AG09319 (cell line): Measurements from ENCODE around the gene IFITM1.
"Not testable (repeated sequence)": the region's sequence is repeated elsewhere in the genome, so short reads cannot be mapped to it uniquely, and the experiment has no call there.

Source experiments
- DNase-seq: peaks from one replicate; pipeline ENCODE4 v3.0.0-alpha.2; 2010; ENCODE audit warnings: low read depth; ENCODE audit errors: extremely low read depth
- TF ChIP-seq, protein P1 (sequence below): IDR thresholded peaks from 2 replicates; pipeline ENCODE4 v1.5.1; 2011; ENCODE audit warnings: low read depth, mild to moderate bottlenecking, inconsistent platforms, low read length, moderate library complexity

The IFITM1 gene

DNA sequence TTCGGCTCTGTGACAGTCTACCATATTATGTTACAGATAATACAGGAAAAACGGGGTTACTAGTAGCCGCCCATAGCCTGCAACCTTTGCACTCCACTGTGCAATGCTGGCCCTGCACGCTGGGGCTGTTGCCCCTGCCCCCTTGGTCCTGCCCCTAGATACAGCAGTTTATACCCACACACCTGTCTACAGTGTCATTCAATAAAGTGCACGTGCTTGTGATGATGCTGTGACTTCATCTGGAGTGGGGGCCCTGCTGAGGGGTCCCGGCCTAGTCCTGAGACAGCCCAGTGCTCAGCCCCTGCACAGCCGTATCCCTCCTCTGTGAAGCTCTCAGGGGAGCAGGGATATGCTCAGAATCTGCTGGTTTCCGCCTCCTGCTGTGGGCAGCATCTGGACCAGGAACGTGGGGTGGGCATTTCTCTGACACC is 1.2 kb downstream of the IFITM1 start:
- no peak for DNase-seq
- TF ChIP-seq, protein P1, sequence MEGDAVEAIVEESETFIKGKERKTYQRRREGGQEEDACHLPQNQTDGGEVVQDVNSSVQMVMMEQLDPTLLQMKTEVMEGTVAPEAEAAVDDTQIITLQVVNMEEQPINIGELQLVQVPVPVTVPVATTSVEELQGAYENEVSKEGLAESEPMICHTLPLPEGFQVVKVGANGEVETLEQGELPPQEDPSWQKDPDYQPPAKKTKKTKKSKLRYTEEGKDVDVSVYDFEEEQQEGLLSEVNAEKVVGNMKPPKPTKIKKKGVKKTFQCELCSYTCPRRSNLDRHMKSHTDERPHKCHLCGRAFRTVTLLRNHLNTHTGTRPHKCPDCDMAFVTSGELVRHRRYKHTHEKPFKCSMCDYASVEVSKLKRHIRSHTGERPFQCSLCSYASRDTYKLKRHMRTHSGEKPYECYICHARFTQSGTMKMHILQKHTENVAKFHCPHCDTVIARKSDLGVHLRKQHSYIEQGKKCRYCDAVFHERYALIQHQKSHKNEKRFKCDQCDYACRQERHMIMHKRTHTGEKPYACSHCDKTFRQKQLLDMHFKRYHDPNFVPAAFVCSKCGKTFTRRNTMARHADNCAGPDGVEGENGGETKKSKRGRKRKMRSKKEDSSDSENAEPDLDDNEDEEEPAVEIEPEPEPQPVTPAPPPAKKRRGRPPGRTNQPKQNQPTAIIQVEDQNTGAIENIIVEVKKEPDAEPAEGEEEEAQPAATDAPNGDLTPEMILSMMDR = no peak

DNA sequence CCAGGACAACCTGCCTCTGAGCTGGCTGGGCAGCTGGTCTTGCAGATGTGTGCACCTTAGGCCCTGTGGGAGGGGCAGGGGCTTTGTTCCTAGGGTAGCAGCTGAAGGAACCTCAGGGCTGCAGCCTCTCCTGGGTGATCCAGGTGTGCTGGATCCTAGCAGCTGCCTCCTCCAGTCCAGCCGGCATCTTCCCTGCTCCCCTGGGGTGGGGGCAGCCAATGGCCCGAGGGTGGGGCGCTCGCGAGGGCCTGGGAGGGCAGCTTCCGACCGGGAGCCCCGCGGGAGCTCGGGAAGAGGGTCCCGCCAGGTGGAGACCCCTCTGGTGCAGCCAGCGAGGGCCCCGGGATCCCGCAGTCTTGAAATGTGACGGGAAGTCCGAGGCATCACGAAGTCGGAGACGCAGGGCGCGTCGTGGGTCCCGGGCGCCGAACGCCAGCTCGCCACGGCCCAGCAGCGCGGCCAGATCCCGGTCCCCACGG is 1.7 kb downstream of the IFITM1 start:
- TF ChIP-seq, protein P1 = no peak
- DNase-seq = no peak

DNA sequence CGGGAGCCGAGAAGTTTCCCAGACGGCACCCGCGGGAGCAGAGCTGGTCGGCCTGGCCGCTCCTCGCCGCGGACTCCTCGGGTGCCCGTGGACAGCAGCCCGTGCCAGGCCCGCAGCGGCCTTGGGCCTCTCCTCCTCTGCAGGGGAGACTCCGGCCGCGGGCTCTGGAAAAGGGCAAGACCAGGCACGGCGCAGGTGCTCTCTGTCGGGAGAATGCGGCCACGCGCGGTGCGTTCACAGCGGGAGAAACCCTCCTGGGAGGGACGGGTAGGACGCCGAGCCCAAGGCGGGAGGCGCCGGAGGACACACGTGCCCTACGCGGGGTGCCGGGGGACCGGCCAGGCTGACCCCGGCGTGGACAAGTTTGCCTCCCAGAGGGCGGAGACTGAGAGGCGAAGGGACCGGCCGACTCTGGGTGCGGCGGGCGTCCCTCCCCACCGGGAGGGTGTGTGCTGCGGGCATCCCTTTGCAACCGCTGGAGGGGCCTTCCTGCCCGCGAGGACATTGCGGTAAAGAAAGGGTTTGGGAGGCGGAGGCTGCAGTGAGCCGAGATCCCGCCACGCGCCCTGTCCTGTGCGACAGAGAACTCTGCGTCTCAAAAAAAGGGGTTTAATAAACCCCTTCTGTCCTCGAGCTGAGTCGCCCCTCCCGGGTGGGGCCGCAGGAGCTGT is 2.3 kb downstream of the IFITM1 start:
- no peak for DNase-seq

DNA sequence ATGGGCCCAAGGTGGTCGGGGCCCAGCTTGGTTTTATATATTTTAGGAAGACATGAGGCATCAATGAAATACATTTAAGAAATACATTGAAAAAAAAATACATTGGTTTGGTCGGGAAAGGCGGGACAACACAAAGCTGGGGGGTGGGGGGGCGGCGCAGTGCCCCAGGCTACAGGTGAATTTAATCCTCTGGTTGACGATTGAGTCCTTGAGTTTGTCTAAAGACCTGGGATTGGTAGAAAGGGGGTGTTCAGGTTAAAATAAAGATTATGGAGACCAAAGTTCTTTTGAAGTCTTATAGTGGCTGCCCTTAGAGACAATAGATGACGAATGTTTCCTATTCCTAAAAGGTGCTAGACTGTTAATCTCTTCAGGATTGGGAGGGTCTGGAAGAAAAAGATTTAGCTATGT is 3.1 kb downstream of the IFITM1 start:
- TF ChIP-seq, protein P1 = no peak
- no peak for DNase-seq

More for the DNA sequence above, 2.3 kb downstream of the IFITM1 start:
- TF ChIP-seq, protein P1 = no peak

DNA sequence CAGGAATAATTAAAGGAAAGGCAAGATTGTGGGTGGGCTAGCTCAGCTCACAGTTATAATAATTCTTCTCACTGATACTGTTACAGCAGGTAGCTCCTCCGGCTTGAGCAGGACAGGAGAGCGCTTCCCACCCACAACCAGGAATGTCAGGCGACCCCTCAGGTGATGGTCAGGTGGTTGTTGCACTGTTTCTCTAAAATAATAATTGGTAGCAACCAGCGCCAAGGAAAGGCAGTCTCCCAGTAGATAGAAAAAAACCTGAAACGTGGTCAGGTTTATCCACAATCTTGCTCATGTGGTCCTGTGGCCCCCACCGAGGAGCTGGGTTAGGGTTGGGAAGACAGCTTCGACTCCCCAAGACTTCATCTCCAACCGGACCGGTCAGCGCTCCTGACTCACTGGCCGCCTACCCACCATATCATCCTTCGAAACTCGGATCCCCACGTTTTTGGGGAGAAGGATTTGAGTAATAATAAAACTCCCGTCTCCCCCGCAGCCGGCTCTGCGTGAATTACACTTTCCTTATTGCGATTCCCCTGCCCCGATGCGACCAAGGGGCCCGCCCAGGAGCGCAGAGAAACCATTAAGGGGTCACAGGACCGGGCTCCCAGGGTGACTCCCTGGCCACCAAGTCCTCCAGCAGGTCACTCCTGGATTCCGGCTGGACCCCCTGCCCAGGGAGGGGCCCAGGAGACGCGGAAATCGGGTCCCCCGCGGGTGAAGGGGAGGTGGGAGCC is 4.0 kb downstream of the IFITM1 start:
- not testable (repeated sequence) for DNase-seq

DNA sequence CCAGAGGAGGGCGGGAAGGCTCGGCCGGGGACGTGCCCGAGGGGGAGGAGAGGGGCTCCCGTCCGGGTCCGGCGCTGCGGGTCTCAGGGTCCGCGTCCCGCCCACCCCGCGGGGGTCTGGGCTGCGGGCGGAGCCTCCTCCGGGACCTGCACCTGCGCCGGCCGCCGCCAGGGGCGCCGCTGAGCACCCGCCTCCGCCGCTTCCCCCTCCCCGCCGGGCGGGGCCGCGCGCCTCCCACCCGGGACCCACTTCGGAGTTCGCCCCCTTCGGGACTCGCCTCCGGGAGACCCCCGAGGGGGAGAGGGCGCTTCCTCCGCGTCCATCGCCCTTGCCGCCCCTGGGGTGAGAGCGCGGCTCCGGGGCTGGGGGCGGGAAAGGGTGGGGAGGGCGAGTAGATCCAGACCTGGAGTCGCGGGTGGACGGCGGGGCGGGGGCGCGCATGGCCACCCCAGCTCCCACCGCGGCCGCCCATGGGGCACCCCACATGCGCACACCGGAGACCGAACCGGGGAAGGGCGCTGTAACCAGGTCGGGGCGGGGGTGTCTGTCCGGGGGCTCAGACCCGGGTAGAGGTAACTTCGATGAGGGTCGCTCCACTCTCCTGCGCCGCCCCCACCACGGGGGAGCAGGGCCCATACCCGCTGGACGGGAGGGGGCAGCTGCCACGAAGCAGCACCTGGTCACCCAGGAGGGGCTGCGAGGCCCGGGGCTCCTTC is 4.7 kb downstream of the IFITM1 start:
- DNase-seq = not testable (repeated sequence)

DNA sequence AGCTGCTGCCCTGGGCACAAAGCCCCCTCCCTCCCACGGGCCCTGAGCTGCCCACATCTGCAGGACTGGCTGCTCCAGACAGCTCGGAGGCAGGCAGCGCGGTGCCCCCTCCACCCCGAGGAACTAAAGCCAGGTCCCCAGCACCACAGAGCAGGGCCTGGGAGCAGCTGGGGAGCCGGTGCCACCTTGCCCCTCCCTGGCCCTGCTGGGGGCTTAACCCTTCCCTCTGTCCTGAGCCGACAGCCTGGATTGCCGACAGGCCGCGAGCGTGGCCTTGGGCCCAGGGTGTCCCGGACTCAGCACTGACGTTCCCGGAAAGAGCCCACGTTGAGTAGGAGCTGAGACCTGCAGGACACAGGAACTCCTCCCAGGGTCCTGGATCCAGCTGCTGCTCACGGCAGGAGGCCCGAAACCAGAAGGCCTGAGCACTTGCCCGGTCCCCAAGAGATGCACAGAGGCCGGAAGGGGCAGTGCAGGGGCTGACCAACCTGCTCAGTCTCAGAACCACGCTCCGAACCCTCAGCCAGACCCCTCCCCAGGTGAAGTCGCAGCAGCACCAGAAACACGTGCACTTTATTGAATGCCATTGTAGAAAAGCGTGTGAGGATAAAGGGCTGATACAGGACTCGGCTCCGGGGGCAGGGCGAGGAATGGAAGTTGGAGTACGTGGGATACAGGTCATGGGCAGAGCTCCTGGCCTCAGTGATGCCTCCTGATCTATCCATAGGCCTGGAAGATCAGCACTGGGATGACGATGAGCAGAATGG is 5.5 kb downstream of the IFITM1 start:
- DNase-seq = not testable (repeated sequence)

DNA sequence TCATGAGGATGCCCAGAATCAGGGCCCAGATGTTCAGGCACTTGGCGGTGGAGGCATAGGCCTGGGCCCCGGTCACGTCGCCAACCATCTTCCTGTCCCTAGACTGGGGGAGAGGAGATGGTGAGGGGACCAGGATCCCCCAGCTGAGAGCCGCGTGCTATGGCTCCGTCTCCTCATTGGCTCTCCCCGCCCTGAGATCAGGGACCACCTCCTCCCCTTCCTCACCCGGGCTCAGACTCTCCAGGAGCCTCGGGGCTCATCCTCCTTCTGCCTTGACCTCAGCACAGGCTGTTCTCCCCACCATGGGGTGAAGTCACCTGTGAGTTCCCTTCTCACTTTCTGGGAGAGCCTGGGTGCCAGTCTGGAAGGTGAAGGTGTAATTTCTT is 6.0 kb downstream of the IFITM1 start:
- DNase-seq = not testable (repeated sequence)

DNA sequence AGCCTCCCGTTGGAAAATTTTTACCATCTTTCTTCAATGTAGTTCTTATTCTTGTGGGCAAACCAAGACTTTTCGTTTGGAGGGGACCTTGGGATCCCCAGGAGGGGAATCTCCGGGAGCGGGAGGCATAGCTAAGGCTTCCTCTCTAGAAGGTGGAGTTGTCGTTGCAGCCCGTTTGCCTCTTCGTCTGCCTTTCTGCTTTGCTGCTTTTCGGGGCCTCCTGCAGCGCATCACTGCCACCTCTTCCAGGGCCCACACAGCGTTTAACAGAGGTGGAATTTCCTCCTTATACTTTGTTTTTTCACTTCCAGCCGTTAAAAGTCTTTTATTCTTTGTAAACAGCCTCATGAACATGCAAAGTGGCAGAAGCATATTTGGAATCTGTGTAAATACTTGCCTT is 10.3 kb downstream of the IFITM1 start:
- DNase-seq = no peak
- TF ChIP-seq, protein P1 = no peak

DNA sequence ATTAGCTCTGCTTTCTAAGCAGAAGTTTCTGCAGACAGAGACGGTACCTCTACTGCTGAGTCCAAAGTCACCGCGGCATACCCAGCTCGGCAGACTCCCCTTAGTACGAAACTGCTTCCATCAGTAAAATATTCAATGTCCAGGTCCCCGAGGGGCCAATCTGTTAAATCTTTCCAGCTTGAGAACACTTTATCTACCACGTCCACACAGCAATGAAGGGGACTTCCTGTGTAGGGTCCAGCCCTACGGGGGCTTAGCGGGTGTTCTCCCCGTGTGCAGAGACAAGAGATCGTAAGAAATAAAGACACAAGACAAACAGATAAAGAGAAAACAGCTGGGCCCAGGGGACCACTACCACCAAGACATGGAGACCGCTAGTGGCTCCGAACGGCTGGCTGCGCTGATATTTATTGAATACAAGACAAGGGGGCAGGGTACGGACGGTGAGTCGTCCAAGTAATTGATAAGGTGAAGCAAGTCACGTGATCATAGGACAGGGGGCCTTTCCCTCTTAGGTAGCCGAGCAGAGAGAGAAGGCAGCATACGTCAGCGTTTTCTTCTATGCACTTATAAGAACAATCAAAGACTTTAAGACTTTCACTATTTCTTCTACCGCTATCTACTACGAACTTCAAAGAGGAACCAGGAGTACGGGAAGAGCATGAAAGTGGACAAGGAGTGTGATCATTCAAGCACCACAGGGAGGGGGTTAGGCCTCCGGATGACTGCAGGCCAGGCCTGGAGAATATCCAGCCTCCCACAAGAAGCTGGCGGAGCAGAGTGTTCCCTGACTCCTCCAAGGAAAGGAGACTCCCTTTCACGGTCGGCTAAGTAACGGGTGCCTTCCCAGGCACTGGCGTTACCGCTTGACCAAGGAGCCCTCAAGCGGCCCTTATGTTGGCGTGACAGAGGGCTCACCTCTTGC is 11.0 kb downstream of the IFITM1 start:
- not testable (repeated sequence) for DNase-seq
